Liver (tissue), 9 donors: ENCODE results near the gene CDC42SE1. TPM values are rescaled to one million over a fixed set of nuclear protein-coding genes. Genes with fewer than 3 reads are reported as not detected.
A peak's percentile ranks its signal among the peaks of the same experiment; 100 is the strongest.

Experiments
- DNase-seq: peaks from one replicate; pipeline ENCODE4 v3.0.0-alpha.2; 2017; ENCODE audit warnings: low spot score
- H3K27ac ChIP-seq, 2 donors: one replicate each; pipeline ENCODE4 v1.7.0; 2013; ENCODE audit warnings: inconsistent platforms in 2 of 2, low read length in 2 of 2, control low read depth in 1 of 2, low read depth in 1 of 2, mild to moderate bottlenecking in 1 of 2
- H3K27me3 ChIP-seq, 4 donors: one replicate each; pipeline versions ENCODE4 v1.6.1 to v1.7.0; 2013; ENCODE audit warnings: low read length in 3 of 4, inconsistent platforms in 1 of 4, mild to moderate bottlenecking in 1 of 4, moderate library complexity in 1 of 4; ENCODE audit not compliant: control insufficient read depth in 4 of 4, insufficient read depth in 4 of 4
- H3K36me3 ChIP-seq, 4 donors: one replicate each; pipeline versions ENCODE4 v1.6.1 to v1.7.0; 2013; ENCODE audit warnings: low read length in 3 of 4, mild to moderate bottlenecking in 3 of 4, low read depth in 1 of 4, moderate library complexity in 1 of 4; ENCODE audit not compliant: control insufficient read depth in 4 of 4, insufficient read depth in 3 of 4
- H3K4me1 ChIP-seq, 4 donors: one replicate each; pipeline versions ENCODE4 v1.6.1 to v1.7.0; 2013; ENCODE audit warnings: low read length in 3 of 4, mild to moderate bottlenecking in 3 of 4, moderate library complexity in 1 of 4; ENCODE audit not compliant: control insufficient read depth in 4 of 4, insufficient read depth in 4 of 4
- H3K4me3 ChIP-seq, 3 donors: one replicate each; pipeline versions ENCODE4 v1.6.1 to v1.7.0; 2013; ENCODE audit warnings: low read length in 3 of 3, control low read depth in 1 of 3, low read depth in 1 of 3, mild to moderate bottlenecking in 1 of 3
- H3K9ac ChIP-seq, 2 donors: one replicate each; pipeline ENCODE4 v1.7.0; 2013; ENCODE audit warnings: low read length in 2 of 2, mild to moderate bottlenecking in 2 of 2, moderate library complexity in 2 of 2, control low read depth in 1 of 2, low read depth in 1 of 2
- H3K9me3 ChIP-seq, 4 donors: one replicate each; pipeline versions ENCODE4 v1.6.1 to v1.7.0; 2013; ENCODE audit warnings: low read length in 3 of 4; ENCODE audit not compliant: control insufficient read depth in 4 of 4
- EGR1 ChIP-seq, 2 donors: IDR thresholded peaks; 2 replicates each; pipeline ENCODE4 v1.6.1; 2016 to 2018; ENCODE audit warnings: antibody characterized with exemption in 2 of 2, low read depth in 2 of 2
- FOXA1 ChIP-seq: IDR thresholded peaks from 2 replicates; pipeline ENCODE4 v1.6.1; 2016; ENCODE audit warnings: antibody characterized with exemption
- FOXA2 ChIP-seq: IDR thresholded peaks from 2 replicates; pipeline ENCODE4 v1.6.1; 2016; ENCODE audit warnings: antibody characterized with exemption
- GABPA ChIP-seq, 2 donors: IDR thresholded peaks in 1 of 2; conservative IDR thresholded peaks in 1 of 2; 2 replicates each; pipeline ENCODE4 v1.6.1; 2016; ENCODE audit warnings: antibody characterized with exemption in 2 of 2, mild to moderate bottlenecking in 1 of 2, moderate library complexity in 1 of 2
- HNF4A ChIP-seq, 2 donors: conservative IDR thresholded peaks; 2 replicates each; pipeline ENCODE4 v1.6.1; 2016; ENCODE audit warnings: antibody characterized with exemption in 2 of 2, mild to moderate bottlenecking in 2 of 2
- HNF4G ChIP-seq: IDR thresholded peaks from 2 replicates; pipeline ENCODE4 v1.6.1; 2016; ENCODE audit warnings: antibody characterized with exemption
- JUND ChIP-seq, 2 donors: IDR thresholded peaks; 2 replicates each; pipeline ENCODE4 v1.6.1; 2016; ENCODE audit warnings: antibody characterized with exemption in 2 of 2
- NR2F2 ChIP-seq: IDR thresholded peaks from 2 replicates; pipeline ENCODE4 v1.6.1; 2016; ENCODE audit warnings: antibody characterized with exemption
- RAD21 ChIP-seq, 2 donors: IDR thresholded peaks; 2 replicates each; pipeline ENCODE4 v1.6.1; 2016; ENCODE audit warnings: antibody characterized with exemption in 2 of 2, mild to moderate bottlenecking in 2 of 2
- RXRA ChIP-seq, 2 donors: IDR thresholded peaks; 2 replicates each; pipeline ENCODE4 v1.6.1; 2017 to 2018; ENCODE audit warnings: antibody characterized with exemption in 2 of 2, mild to moderate bottlenecking in 1 of 2
- SP1 ChIP-seq: IDR thresholded peaks from 2 replicates; pipeline ENCODE4 v1.6.1; 2018; ENCODE audit warnings: antibody characterized with exemption, mild to moderate bottlenecking
- TAF1 ChIP-seq: conservative IDR thresholded peaks from 2 replicates; pipeline ENCODE4 v1.6.1; 2016; ENCODE audit warnings: antibody characterized with exemption, mild to moderate bottlenecking
- YY1 ChIP-seq: IDR thresholded peaks from 2 replicates; pipeline ENCODE4 v1.6.1; 2016; ENCODE audit warnings: antibody characterized with exemption, mild to moderate bottlenecking
- WGBS: extraction: QIAGEN DNeasy Blood & Tissue Kit; methylation state at CpG from one replicate; pipeline ENCODE4 v1.1.7; 2013; 5-methylcytosine and 5-hydroxymethylcytosine counted together
- polyA plus RNA-seq, 2 donors: library from polyadenylated mRNA; stranded (reverse) in 1 of 2; unstranded in 1 of 2; fragments of 200-250 nt in 1 of 2; fragments of >200 nt in 1 of 2; fragmentation: Nextera tagmentation in 1 of 2; extraction: Ambion mirVana in 1 of 2; gene quantifications; one replicate each; pipeline versions ENCODE4 v1.2.1 to v1.2.3, GENCODE V29; 2013 to 2015
- total RNA-seq, 2 donors: library from RNA; depleted of rRNA; stranded (reverse); fragments of >200 nt; gene quantifications; one replicate each; pipeline ENCODE4 v1.2.3, GENCODE V29; 2014
- TF ChIP-seq, protein P1 (sequence below): IDR thresholded peaks from 2 replicates; pipeline ENCODE4 v1.6.1; 2016; ENCODE audit warnings: antibody characterized with exemption
- TF ChIP-seq, protein P2 (sequence below): fragments of 150-350 bp; IDR thresholded peaks from 2 replicates; pipeline ENCODE4 v1.5.1; 2017; ENCODE audit warnings: improper control_type of control experiment, low read depth, low read length; ENCODE audit not compliant: missing input control
- TF ChIP-seq, protein P3 (sequence below): IDR thresholded peaks from 2 replicates; pipeline ENCODE4 v1.6.1; 2016; ENCODE audit warnings: antibody characterized with exemption
- TF ChIP-seq, protein P4 (sequence below): IDR thresholded peaks from 2 replicates; pipeline ENCODE4 v1.6.1; 2016; ENCODE audit warnings: antibody characterized with exemption, mild to moderate bottlenecking
- TF ChIP-seq, protein P5 (sequence below): IDR thresholded peaks from 2 replicates; pipeline ENCODE4 v1.6.1; 2016; ENCODE audit warnings: antibody characterized with exemption
- donor health status: healthy.
- donor health status: healthy.
- donor health status: healthy.
- donor health status: healthy.
- donor health status: healthy.

The CDC42SE1 gene
- total and polyA plus RNA-seq, 4 donors: 9.5 to 28.1 (median 16.7) TPM

DNA sequence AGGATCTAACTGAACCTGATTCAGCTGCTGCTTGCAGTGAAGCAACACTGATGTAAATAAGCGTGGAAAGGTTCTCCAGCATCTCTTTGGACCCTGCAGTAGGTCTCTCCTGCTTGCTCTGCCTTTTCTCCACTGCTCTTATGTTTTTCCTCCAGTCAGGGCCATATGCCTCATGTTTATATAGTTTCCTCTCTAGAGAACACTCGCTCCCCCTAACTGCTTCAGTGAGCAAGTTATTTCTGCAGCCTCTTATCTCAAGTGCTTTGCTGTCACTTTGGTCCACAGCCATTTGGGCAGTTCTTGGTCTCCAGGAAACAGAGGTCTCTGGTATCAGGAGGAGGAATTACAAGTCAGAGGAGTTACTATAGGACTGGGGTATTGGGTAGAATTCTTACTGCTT is 45.9 kb downstream of the CDC42SE1 start:
- H3K27me3 ChIP-seq: no peaks in the 10 kb centered on the region
- TF ChIP-seq RXRA (IDR thresholded peaks at IDR 0.05) (no peak), RAD21 (IDR thresholded peaks at IDR 0.05) (peak in 1 of 2 donors; percentile 6), YY1 (no peak), GABPA (IDR thresholded peaks at IDR 0.05 in 1 of 2, conservative IDR thresholded peaks at IDR 0.05 in 1 of 2) (no peak), JUND (IDR thresholded peaks at IDR 0.05) (no peak), HNF4A (conservative IDR thresholded peaks at IDR 0.05) (no peak)
- H3K9ac ChIP-seq: peak overlapping the region in 1 of 2 donors; percentile 11
- no peaks in the 10 kb centered on the region for H3K9me3 ChIP-seq
- H3K4me3 ChIP-seq: no peak overlapping the region
- peaks cover 9 to 45% (median 40%) of the 10 kb centered on the region in 4 donors for H3K4me1 ChIP-seq
- no peak for DNase-seq
- H3K36me3 ChIP-seq: peaks cover 2 to 11% (median 7%) of the 10 kb centered on the region in 4 donors
- WGBS: 34% methylated on average over 2 of the region's 2 CpGs
- peak overlapping the region; percentile 34 to 71 for H3K27ac ChIP-seq

DNA sequence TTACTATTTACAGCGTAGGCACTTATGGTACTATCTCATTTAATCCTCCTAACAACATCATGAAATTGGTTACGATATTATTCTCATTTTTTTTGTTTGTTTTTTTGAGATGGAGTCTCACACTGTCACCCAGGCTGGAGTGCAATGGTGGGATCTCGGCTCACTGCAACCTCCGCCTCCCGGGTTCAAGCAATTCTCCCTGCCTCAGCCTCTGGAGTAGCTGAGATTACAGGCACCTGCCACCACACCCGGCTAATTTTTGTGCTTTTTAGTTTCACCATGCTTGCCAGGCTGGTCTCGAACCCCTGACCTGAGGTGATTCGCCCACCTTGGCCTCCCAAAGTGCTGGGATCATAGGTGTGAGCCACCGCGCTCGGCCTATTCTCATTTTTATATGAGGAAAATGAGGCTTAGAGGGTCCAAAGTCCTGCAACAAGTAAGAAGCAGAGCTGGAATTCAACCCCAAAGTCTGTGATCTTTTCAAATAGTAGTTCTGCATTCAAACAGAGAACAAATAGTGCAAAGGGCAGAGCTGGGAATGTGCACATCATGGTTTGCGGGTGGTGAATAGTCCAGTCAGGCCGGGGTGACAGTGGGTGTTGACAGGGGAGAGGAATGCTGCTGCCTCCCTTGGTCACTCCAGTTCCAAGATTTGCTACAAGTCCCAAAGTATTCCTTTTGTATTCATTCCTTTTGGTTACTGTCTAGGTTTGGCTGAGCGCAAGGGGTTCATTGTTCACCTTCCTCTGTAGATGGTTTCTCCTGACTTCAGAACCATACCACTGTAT is 46.5 kb downstream of the CDC42SE1 start:
- H3K27me3 ChIP-seq: no peaks in the 10 kb centered on the region
- H3K36me3 ChIP-seq: peaks cover 0 to 4% (median 1%) of the 10 kb centered on the region in 4 donors
- H3K9me3 ChIP-seq: no peaks in the 10 kb centered on the region
- peak overlapping the region; percentile 34 to 71 for H3K27ac ChIP-seq
- DNase-seq: peak; percentile 52
- peak overlapping the region in 1 of 2 donors; percentile 49 for H3K9ac ChIP-seq
- H3K4me3 ChIP-seq: no peak overlapping the region
- 48% methylated on average over 14 of the region's 14 CpGs for WGBS
- peaks cover 9 to 48% (median 42%) of the 10 kb centered on the region in 4 donors for H3K4me1 ChIP-seq
- TF ChIP-seq HNF4G (peak; percentile 98), SP1 (peak; percentile 99), JUND (IDR thresholded peaks at IDR 0.05) (peak; percentile 85 to 92), RXRA (IDR thresholded peaks at IDR 0.05) (peak; percentile 89 to 94), HNF4A (conservative IDR thresholded peaks at IDR 0.05) (peak; percentile 99), RAD21 (IDR thresholded peaks at IDR 0.05) (peak; percentile 38 to 45), YY1 (peak; percentile 85), TAF1 (no peak), EGR1 (IDR thresholded peaks at IDR 0.05; ENCODE audit: low read depth in 2 of 2) (peak in 1 of 2 donors; percentile 62), NR2F2 (peak; percentile 94), GABPA (IDR thresholded peaks at IDR 0.05 in 1 of 2, conservative IDR thresholded peaks at IDR 0.05 in 1 of 2) (peak in 1 of 2 donors; percentile 59), FOXA1 (peak; percentile 75), FOXA2 (peak; percentile 74)
- TF ChIP-seq, protein P1, sequence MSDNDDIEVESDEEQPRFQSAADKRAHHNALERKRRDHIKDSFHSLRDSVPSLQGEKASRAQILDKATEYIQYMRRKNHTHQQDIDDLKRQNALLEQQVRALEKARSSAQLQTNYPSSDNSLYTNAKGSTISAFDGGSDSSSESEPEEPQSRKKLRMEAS: peak; percentile 75
- TF ChIP-seq, protein P2, sequence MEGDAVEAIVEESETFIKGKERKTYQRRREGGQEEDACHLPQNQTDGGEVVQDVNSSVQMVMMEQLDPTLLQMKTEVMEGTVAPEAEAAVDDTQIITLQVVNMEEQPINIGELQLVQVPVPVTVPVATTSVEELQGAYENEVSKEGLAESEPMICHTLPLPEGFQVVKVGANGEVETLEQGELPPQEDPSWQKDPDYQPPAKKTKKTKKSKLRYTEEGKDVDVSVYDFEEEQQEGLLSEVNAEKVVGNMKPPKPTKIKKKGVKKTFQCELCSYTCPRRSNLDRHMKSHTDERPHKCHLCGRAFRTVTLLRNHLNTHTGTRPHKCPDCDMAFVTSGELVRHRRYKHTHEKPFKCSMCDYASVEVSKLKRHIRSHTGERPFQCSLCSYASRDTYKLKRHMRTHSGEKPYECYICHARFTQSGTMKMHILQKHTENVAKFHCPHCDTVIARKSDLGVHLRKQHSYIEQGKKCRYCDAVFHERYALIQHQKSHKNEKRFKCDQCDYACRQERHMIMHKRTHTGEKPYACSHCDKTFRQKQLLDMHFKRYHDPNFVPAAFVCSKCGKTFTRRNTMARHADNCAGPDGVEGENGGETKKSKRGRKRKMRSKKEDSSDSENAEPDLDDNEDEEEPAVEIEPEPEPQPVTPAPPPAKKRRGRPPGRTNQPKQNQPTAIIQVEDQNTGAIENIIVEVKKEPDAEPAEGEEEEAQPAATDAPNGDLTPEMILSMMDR: no peak
- TF ChIP-seq, protein P3, sequence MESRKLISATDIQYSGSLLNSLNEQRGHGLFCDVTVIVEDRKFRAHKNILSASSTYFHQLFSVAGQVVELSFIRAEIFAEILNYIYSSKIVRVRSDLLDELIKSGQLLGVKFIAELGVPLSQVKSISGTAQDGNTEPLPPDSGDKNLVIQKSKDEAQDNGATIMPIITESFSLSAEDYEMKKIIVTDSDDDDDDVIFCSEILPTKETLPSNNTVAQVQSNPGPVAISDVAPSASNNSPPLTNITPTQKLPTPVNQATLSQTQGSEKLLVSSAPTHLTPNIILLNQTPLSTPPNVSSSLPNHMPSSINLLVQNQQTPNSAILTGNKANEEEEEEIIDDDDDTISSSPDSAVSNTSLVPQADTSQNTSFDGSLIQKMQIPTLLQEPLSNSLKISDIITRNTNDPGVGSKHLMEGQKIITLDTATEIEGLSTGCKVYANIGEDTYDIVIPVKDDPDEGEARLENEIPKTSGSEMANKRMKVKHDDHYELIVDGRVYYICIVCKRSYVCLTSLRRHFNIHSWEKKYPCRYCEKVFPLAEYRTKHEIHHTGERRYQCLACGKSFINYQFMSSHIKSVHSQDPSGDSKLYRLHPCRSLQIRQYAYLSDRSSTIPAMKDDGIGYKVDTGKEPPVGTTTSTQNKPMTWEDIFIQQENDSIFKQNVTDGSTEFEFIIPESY: peak; percentile 79
- TF ChIP-seq, protein P4, sequence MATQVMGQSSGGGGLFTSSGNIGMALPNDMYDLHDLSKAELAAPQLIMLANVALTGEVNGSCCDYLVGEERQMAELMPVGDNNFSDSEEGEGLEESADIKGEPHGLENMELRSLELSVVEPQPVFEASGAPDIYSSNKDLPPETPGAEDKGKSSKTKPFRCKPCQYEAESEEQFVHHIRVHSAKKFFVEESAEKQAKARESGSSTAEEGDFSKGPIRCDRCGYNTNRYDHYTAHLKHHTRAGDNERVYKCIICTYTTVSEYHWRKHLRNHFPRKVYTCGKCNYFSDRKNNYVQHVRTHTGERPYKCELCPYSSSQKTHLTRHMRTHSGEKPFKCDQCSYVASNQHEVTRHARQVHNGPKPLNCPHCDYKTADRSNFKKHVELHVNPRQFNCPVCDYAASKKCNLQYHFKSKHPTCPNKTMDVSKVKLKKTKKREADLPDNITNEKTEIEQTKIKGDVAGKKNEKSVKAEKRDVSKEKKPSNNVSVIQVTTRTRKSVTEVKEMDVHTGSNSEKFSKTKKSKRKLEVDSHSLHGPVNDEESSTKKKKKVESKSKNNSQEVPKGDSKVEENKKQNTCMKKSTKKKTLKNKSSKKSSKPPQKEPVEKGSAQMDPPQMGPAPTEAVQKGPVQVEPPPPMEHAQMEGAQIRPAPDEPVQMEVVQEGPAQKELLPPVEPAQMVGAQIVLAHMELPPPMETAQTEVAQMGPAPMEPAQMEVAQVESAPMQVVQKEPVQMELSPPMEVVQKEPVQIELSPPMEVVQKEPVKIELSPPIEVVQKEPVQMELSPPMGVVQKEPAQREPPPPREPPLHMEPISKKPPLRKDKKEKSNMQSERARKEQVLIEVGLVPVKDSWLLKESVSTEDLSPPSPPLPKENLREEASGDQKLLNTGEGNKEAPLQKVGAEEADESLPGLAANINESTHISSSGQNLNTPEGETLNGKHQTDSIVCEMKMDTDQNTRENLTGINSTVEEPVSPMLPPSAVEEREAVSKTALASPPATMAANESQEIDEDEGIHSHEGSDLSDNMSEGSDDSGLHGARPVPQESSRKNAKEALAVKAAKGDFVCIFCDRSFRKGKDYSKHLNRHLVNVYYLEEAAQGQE: peak; percentile 89
- TF ChIP-seq, protein P5, sequence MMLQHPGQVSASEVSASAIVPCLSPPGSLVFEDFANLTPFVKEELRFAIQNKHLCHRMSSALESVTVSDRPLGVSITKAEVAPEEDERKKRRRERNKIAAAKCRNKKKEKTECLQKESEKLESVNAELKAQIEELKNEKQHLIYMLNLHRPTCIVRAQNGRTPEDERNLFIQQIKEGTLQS: no peak
